ENCODE measurements around the gene PNCK.

PNCK gene

DNA sequence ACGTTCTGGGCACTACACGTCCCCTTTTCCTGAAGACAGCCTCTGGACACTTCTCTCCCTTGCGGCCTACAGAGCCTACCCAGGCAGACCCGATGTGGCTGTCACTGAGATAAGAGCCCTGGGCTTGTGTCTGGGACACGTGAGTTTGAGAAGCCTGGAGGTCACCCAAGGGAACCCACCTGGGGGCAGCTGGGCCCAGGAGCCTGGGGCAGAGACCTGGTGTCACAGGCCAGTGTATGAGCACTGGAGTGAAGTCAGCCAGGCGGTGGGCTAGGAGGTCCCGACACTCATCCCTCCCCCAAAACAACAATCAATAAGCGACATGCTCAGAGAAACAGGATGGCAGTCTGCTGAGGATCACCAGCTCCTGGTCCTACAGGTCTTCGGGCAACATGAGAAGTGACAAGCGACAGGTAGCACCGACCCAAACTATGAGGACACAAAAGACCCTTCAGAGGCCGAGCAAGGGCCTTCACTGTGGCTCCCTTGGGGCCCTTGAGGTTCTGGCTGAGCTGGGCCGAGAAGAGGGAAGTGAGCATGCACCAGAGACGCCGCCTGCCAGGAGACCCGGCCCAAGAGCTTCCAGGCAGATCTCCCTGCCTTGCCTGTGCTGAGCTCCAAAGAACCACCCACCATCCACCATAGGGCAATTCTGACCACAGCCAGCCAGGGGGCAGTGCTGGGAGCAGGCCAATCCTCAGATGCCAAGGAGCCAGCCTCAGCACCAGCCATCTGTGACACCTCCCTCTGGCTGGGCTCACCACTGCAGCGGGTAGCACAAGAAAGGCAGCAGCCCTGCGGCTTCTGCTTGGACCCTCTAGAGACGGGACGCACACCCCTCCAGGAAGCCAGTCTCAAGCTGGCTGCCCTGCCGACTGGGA, 37.6 kb downstream of the PNCK start:
- TF ChIP-seq, protein P1, sequence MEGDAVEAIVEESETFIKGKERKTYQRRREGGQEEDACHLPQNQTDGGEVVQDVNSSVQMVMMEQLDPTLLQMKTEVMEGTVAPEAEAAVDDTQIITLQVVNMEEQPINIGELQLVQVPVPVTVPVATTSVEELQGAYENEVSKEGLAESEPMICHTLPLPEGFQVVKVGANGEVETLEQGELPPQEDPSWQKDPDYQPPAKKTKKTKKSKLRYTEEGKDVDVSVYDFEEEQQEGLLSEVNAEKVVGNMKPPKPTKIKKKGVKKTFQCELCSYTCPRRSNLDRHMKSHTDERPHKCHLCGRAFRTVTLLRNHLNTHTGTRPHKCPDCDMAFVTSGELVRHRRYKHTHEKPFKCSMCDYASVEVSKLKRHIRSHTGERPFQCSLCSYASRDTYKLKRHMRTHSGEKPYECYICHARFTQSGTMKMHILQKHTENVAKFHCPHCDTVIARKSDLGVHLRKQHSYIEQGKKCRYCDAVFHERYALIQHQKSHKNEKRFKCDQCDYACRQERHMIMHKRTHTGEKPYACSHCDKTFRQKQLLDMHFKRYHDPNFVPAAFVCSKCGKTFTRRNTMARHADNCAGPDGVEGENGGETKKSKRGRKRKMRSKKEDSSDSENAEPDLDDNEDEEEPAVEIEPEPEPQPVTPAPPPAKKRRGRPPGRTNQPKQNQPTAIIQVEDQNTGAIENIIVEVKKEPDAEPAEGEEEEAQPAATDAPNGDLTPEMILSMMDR (IDR thresholded peaks at IDR 0.05; ENCODE audit: borderline replicate concordance, control extremely low read depth, extremely low read depth, insufficient read depth, missing control alignments): peak; percentile 37
- DNase-seq (ENCODE audit: low spot score): no peak
- in situ Hi-C loops (cut with MboI; ENCODE audit: low sequenced_read_pairs, unreplicated experiment): no loop called here

DNA sequence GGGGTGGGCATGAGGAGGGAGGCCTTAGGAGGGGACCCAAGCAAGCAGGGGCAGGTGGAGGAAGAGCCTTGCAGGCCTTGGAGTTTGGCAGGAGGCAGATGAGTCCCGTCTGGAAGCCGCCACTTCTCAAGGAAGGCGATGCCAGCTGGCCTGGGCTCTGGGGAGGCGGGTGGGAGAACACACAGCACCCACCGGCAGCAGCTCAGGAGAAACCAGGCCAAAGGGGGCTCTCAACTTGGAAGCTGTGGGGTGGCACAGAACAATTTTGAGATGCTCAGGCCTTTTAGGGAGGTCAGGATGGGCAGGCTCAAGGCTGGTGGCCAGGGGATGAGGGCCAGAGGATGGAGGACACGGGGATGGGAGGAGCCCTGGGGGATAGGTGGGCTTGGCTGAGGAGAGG, 38.2 kb downstream of the PNCK start:
- no peak for DNase-seq (ENCODE audit: low spot score)
- TF ChIP-seq, protein P1 (IDR thresholded peaks at IDR 0.05; ENCODE audit: borderline replicate concordance, control extremely low read depth, extremely low read depth, insufficient read depth, missing control alignments): no peak
- in situ Hi-C loops (cut with MboI; ENCODE audit: low sequenced_read_pairs, unreplicated experiment): no loop called here

DNA sequence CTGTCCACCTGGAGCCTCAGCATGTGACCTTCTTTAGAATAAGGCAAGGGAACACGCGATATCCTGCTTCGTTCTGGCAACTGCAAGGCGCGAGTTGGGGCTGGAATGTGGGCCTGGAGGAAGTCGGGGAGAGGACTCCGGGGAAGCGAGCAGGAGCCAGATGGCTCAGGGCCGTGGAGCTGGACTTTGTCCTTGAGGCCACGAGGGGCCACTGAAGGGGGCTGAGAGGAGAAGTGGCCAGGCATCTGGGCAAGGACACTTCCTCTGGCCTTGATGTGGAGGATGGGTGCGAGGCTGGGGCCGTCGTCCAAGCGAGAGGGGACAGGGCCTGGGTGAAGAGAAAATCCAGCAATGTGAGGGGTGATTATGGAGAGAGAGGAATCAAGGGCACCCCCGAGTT, 38.8 kb downstream of the PNCK start:
- TF ChIP-seq, protein P1 (IDR thresholded peaks at IDR 0.05; ENCODE audit: borderline replicate concordance, control extremely low read depth, extremely low read depth, insufficient read depth, missing control alignments): no peak
- in situ Hi-C loops (cut with MboI; ENCODE audit: low sequenced_read_pairs, unreplicated experiment): no loop called here
- no peak for DNase-seq (ENCODE audit: low spot score)

DNA sequence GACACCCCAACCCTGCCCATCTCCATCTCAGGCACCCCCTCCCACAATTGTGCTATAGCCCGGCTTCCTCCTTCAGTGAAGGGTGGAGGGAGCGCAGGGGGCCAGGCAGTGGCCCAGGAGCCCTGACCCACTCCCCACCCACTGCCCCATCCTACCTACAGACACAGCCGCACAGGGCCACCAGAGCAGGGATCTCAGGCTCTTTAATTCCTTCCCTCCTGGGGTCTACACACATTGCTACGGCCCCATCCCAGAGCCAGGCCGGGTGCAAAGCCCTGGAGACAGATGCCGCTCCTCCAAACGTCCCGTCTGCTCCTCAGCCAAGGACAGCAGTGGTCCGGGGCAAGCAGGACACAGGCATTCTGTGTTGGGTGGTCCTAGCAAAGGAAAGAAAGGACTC, 39.4 kb downstream of the PNCK start:
- TF ChIP-seq, protein P1 (IDR thresholded peaks at IDR 0.05; ENCODE audit: borderline replicate concordance, control extremely low read depth, extremely low read depth, insufficient read depth, missing control alignments): no peak
- in situ Hi-C loops (cut with MboI; ENCODE audit: low sequenced_read_pairs, unreplicated experiment): no loop called here
- no peak for DNase-seq (ENCODE audit: low spot score)

DNA sequence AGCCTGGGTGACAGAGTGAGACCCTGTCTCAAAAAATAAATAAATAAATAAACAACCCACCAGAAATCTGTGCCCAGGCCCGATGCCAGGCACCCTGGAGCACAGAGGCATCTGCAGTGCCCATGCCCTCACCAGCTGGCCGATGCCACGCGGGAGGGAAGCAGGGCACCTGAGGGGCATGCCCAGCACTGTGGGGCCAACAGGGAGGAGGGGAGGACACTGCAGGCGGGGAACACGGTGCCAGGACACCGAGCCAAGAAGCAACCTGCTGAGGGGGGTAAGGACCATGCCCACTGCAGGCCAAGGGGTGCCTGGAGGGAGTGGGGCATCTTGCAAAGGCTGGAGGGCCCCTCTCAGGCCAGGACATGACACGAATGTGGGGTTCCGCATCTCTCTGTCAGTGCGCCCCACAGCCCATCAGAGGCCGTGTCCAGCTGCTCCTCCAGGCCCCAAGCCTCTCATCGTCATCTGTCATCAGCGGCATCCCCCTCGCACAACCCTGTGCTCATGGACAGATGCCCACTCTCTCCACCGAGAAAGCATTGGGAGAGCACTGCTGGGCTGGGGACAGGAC, 39.9 kb downstream of the PNCK start:
- TF ChIP-seq, protein P1 (IDR thresholded peaks at IDR 0.05; ENCODE audit: borderline replicate concordance, control extremely low read depth, extremely low read depth, insufficient read depth, missing control alignments): no peak
- no peak for DNase-seq (ENCODE audit: low spot score)
- in situ Hi-C loops (cut with MboI; ENCODE audit: low sequenced_read_pairs, unreplicated experiment): no loop called here

DNA sequence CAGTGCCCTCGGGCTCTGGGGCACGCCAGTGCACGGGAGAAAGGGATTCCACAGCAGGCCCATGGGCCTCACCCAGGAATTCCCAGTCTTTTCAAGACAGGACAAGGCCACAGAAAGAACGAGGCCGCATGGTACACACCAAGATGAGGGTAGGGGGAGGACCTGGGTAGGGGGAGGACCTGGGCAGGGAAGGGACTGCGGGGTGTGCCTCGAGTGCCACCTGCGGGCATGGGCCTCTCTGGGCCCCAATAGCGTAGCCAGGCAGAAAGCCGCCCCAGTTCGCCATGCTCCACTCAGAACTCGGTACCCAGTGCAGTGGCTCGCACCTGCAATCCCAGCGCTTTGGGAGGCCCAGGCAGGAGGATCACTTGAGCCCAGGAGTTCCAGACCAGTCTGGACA, 40.6 kb downstream of the PNCK start:
- DNase-seq (ENCODE audit: low spot score): no peak
- in situ Hi-C loops (cut with MboI; ENCODE audit: low sequenced_read_pairs, unreplicated experiment): no loop called here
- TF ChIP-seq, protein P1 (IDR thresholded peaks at IDR 0.05; ENCODE audit: borderline replicate concordance, control extremely low read depth, extremely low read depth, insufficient read depth, missing control alignments): no peak

Data from GM13976 (cell line).